Uterus (tissue), 2 donors: Measurements from ENCODE around the gene UCKL1.
A peak's percentile ranks its signal among the peaks of the same experiment; 100 is the strongest.

ENCODE experiments used
- CTCF ChIP-seq, 4 experiments: fragments of 200-600 bp in 2 of 4; fragments of 450-650 bp in 2 of 4; sonication (generic) in 2 of 4; IDR thresholded peaks; one replicate each; pipeline ENCODE4 v1.5.1; 2016 to 2019; ENCODE audit warnings: antibody characterized with exemption in 4 of 4, mild to moderate bottlenecking in 2 of 4, moderate library complexity in 1 of 4
- POLR2A ChIP-seq, 2 donors: fragments of 450-650 bp; IDR thresholded peaks; one replicate each; pipeline ENCODE4 v1.6.1; 2016; ENCODE audit warnings: antibody characterized with exemption in 2 of 2, mild to moderate bottlenecking in 1 of 2, moderate library complexity in 1 of 2

- TF ChIP-seq POLR2A (IDR thresholded peaks at IDR 0.05) (peak in 1 of 2 donors; percentile 64), CTCF (IDR thresholded peaks at IDR 0.05) (peak; percentile 71 to 88 (median 76))
Measured at GRCh38 chr20:63980806-63981728, 24.9 kb upstream of the UCKL1 start, which contains the start of gene PRPF6.
